EL (cell line): ENCODE data around the gene USP8.
"Not testable (repeated sequence)": the region's sequence is repeated elsewhere in the genome, so short reads cannot be mapped to it uniquely, and the experiment has no call there.

Experiments used
- DNase-seq: peaks from one replicate; pipeline ENCODE4 v3.0.0-alpha.2; 2016

The USP8 gene

DNA sequence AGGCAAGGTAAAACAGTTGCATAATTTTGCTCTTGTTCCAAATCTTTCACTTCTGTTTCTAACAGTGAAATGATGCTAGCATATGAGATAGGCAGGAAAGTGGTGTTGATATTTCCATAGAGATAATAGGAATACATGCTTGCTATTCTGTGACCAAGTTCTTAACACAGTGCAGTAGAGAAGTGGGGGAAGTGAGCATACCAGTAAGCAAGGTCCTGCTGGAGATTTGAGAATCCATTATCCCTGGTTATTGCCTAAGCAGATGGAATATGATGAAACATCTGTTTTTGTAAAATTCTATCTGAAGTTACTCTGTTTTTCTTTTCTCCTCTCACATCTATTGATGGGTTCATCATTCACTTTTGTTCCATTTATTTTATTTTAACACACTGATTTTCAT lies 28.7 kb downstream of the USP8 start:
- DNase-seq = no peak

DNA sequence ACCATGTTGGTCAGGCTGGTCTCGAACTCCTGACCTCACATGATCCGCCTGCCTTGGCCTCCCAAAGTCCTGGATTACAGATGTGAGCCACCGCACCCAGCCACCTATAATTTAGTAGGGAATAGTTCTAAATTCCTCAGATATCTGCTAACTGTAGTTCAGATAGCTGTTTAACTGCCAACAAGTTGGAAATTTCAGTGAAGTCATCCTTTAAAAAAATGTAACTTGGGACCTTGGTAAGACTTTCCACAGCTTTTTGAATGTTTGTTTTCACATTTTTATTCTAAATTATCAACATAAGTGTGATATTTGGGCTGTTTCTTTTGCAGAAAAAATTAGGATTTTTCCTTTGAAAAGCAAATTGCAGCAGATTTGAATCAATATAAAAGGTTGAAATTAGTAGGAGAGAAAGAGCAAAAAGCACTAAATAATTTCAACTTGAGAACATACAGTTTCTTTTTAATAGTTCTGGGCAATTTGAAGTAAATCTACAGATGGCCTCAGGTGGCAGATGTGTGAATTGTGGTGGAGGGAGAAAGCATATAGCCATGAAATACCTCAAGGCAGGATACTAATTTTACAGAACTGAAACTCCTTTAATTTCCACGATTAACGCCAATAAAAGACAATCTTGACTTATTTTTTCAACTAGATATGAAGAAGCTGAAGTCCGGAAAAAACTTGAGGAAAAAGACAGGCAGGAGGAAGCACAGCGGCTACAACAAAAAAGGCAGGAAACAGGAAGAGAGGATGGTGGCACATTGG lies 34.3 kb downstream of the USP8 start:
- DNase-seq = no peak

GRCh38 chr15:50463423-50464358 lies 39.5 kb downstream of the USP8 start:
- DNase-seq = peak; percentile 36

- DNase-seq = no peak
Measured at GRCh38 chr15:50471072-50471471, 46.9 kb downstream of the USP8 start.

GRCh38 chr15:50476143-50476542 lies 51.9 kb downstream of the USP8 start:
- DNase-seq = no peak

DNA sequence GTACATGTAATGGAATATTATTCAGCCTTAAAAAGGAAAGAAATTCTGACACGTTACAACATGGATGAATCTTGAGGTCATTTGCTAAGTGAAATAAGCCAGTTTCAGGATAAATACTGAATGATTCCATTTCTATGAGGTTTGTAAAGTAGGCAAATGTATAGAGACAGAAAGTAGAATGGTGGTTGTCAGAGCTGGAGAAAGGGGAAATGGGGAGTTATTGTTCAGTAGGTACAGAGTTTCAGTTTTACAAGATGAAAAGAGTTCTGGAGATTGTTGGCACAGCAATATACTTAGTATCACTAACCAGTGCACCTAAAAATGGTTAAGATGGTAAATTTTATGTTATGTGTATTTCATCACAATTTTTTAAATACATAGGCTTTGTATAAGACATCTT lies 60.6 kb downstream of the USP8 start:
- no peak for DNase-seq

GRCh38 chr15:50485389-50485788 lies 61.2 kb downstream of the USP8 start:
- no peak for DNase-seq

DNA sequence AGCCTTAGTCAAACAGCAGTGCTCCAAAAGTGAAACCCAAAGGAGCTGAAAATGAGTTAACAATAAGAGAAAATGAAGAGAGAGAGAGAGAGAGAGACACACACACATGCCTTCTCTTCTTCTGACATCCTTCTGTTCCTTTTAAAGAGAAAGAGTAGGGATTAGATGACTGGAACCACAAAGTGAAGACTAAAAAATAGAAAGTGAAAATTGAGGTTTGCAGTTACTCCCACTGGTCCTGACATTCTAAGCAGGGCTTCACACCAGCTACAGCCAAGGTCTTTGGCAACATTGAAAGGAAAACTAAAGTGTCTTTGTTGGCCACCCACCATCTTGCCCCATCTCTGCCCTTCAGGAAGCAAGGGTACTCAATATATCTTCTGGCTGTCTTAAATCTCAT lies 63.1 kb downstream of the USP8 start:
- DNase-seq = no peak

DNA sequence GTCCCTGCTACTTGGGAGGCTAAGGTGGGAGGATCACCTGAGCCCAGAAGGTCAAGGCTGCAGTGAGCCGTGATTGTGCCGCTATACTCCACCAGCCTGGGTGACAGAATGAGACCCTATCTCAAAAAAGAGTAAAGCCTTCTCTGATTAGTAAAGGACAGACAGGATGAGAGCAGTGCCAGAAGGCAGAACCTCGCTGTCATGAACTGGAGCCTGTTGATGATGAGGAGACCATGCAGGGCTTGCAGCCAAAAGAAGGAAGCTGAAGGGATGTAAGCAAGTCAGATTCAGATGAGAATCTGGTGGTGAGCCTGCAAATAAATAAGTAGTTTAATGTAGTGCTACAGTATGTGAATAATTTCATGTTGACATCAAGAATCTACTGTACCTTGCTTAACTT lies 69.4 kb downstream of the USP8 start:
- no peak for DNase-seq

DNA sequence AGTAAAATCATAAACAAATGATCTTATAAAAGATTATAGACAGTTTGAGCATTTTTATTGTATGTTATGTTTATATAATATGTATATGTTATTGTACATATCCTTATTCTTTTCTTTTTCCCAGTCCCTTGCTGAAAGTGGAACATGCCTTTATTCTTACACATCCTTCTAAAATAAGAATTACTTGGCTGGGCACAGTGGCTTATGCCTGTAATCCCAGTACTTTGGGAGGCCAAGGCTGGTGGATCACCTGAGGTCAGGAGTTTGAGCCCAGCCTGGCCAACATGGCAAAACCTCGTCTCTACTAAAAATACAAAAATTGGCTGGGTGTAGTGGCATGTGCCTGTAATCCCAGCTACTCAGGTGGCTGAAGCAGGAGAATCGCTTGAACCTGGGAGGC lies 70.3 kb downstream of the USP8 start:
- not testable (repeated sequence) for DNase-seq

DNA sequence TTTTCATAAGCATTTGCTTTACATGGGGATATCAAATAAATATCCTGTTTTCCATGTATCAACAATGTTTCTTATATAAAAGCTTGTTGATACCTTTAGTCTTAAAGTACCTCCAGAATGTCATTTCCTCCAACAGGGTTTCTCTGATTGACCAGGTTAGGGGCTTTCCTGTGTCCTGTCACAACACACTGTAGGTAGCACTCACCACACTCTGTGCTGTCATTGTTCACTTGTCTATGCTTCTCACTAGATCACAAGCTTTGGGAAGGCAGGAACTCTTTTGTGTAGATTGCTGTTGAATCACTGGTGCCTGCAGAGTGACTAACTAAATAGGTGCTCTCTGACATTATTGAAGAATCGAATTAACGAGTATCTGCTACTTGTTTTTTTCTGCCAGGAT lies 72.5 kb downstream of the USP8 start:
- DNase-seq = no peak

GRCh38 chr15:50500352-50500751 lies 76.1 kb downstream of the USP8 start:
- no peak for DNase-seq

DNA sequence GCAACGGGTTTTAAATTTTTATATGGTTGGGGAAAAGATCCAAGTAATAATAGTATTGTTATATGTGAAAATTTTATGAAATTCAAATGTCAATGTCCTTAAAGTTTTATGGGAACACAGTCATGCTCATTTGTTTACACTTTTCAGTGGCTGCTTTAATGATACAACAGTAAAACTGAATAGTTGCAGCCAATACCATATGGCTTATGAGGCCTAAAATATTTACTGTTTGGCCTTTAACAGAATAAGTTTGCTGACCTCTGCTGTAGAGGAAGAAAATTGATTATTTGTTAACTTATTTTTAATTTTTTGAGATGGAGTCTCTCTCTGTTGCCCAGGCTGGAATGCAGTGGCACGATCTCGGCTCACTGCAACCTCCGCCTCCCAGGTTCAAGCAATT lies 77.6 kb downstream of the USP8 start:
- no peak for DNase-seq

DNA sequence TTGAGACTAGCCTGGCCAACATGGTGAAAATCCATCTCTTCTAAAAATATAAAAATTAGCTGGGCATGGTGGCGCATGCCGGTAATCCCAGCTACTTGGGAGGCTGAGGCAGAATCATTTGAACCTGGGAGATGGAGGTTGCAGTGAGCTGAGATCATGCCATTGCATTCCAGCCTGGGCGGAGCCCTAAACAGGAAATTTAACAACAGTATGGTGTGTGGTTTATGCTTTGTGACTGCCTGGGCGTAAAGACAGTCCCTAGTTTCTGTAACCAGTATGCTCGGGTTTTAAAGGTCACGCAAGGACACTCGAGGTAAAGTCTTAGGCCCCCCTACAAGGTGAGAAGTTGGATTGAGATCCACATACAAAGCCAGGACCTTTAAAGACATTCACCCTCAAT lies 78.9 kb downstream of the USP8 start:
- no peak for DNase-seq

- DNase-seq = not testable (repeated sequence)
Measured at GRCh38 chr15:50505656-50506055, 81.5 kb downstream of the USP8 start.

- no peak for DNase-seq
Measured at GRCh38 chr15:50506121-50506520, 81.9 kb downstream of the USP8 start.

DNA sequence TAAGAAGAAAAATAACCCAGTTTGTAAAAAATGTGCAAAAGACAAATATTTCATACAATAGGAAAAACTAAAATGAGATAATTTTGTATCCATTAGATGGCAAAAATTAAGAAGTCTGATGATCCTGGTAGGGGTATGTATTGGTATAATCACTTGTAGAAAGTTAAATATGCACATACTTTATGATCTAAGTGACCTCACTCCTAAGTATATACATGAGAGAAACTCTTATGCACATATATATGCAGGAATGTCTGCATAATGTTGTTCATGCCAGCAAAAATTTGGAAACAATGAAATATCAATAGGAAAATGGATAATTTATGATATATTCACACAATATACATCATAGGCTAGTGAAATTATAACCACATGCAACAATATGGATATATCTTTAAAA lies 88.8 kb downstream of the USP8 start:
- no peak for DNase-seq

DNA sequence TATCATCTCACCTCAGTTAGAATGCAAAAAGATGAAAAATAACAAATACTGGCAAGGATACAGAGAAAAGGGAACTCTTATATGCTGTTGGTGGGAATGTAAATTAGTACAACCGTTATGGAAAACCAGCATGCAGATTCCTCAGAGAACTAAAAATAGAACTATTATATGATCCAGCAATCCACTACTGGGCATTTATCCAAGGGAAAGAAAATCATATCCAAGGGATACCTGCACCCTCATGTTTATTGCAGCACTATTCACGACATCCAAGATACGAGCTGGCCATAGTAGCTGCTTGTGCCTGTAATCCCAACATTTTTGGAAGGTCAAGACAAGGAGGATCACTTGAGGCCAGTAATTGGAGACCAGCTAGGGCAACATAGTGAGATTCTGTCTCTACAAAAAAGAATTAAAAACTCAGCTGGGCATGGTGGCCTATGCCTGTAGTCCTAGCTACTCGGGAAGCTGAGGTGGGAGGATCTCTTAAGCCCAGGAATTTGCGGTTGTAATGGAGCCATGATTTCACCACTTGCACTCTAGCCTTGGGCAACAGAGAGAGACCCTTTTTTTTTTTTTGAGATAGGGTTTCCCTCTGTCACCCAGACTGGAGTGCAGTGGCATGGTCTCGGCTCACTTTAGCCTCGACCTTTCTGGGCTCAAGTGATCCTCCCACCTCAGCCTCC lies 95.7 kb downstream of the USP8 start:
- no peak for DNase-seq

GRCh38 chr15:50523851-50524251 lies 99.6 kb downstream of the USP8 start:
- no peak for DNase-seq

DNA sequence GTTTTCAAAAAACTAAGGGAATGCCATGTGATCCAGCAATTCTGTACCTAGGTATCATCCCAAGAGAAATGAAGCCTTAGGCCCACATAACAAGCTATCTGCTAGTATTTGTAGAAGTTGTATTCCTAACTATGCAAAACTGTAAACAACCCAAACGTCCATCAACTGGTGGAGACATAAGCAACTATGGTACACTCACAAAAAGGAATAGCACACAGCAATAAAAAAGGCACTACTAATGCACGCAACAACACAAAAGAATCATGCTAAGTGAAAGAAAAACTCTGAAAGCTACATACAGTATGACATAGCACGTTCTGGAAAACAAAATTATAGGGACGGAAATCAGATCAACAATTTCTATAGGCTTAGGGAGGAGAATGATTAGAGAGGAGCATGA lies 107.0 kb downstream of the USP8 start:
- DNase-seq = no peak

DNA sequence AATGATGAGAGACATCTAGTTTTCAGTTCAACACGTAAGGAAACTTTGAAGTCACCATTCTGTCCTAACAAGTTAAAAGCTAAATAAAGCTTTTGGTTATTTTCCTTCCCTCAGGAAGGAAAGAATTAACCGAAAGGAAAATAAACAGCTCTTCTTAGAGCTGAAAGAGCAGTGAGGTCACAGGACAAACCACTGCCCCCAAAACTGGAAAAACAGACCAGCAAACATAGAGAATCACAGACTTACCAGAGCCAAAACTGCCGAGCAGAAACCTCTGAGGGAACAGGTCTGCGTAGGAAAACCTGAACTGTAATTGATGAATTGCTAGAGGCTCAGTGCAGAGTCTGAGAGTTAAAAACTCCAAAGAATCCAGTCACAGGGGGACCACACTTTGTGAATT lies 107.6 kb downstream of the USP8 start:
- no peak for DNase-seq

- peak; percentile 13 for DNase-seq
Measured at GRCh38 chr15:50542887-50543210, 118.6 kb downstream of the USP8 start.

- no peak for DNase-seq
Measured at GRCh38 chr15:50543556-50543955, 119.4 kb downstream of the USP8 start.

GRCh38 chr15:50544368-50544767 lies 120.2 kb downstream of the USP8 start:
- DNase-seq = no peak
